Small intestine (tissue), 7 donors: Measurements from ENCODE around the gene HSBP1. TPM values are rescaled to one million over a fixed set of nuclear protein-coding genes. Genes with fewer than 3 reads are reported as not detected.

ENCODE experiments used
- DNase-seq, 2 donors: peaks; one replicate each; pipeline versions ENCODE4 v3.0.0 to v3.0.0-alpha.2; 2013
- FAIRE-seq: peaks from 2 replicates; lab custom pipeline; 2012; peaks lifted over from hg19 to GRCh38; lab: Jason Lieb, UNC
- H3K27ac ChIP-seq, 3 donors: one replicate each; pipeline ENCODE4 v1.5.1; 2013; ENCODE audit warnings: low read length in 2 of 3, mild to moderate bottlenecking in 2 of 3, control low read depth in 1 of 3, inconsistent platforms in 1 of 3, low read depth in 1 of 3, moderate library complexity in 1 of 3
- H3K27me3 ChIP-seq, 3 donors: one replicate each; pipeline ENCODE4 v1.6.1; 2013; ENCODE audit warnings: low read length in 3 of 3, inconsistent platforms in 1 of 3; ENCODE audit not compliant: control insufficient read depth in 3 of 3, insufficient read depth in 3 of 3
- H3K36me3 ChIP-seq, 3 donors: one replicate each; pipeline ENCODE4 v1.6.1; 2013; ENCODE audit warnings: low read length in 3 of 3, inconsistent platforms in 1 of 3, low read depth in 1 of 3, mild to moderate bottlenecking in 1 of 3, moderate library complexity in 1 of 3; ENCODE audit not compliant: control insufficient read depth in 3 of 3, insufficient read depth in 2 of 3
- H3K4me1 ChIP-seq, 3 donors: one replicate each; pipeline ENCODE4 v1.6.1; 2013; ENCODE audit warnings: low read length in 2 of 3, inconsistent platforms in 1 of 3, low read depth in 1 of 3, mild to moderate bottlenecking in 1 of 3, moderate library complexity in 1 of 3; ENCODE audit not compliant: control insufficient read depth in 3 of 3, insufficient read depth in 2 of 3
- H3K4me3 ChIP-seq, 3 donors: one replicate each; pipeline ENCODE4 v1.5.1; 2013; ENCODE audit warnings: low read length in 3 of 3, control low read depth in 1 of 3, inconsistent platforms in 1 of 3, low read depth in 1 of 3, mild to moderate bottlenecking in 1 of 3, moderate library complexity in 1 of 3
- H3K9me3 ChIP-seq, 2 donors: one replicate each; pipeline ENCODE4 v1.6.1; 2013; ENCODE audit warnings: low read depth in 1 of 2, low read length in 1 of 2; ENCODE audit not compliant: control insufficient read depth in 2 of 2, insufficient read depth in 1 of 2
- WGBS, 3 donors: extraction: QIAGEN DNeasy Blood & Tissue Kit; methylation state at CpG; one replicate each; pipeline ENCODE4 v1.1.7; 2013; 5-methylcytosine and 5-hydroxymethylcytosine counted together
- polyA plus RNA-seq, 4 donors: library from polyadenylated mRNA; stranded (reverse) in 3 of 4; unstranded in 1 of 4; fragments of 200-250 nt in 3 of 4; fragments of 120-200 nt in 1 of 4; gene quantifications; one replicate each; pipeline versions ENCODE4 v1.2.1 to v1.2.3, GENCODE V29; 2013
- donor health status: healthy with polysubstance abuse.
- donor health status: control.
- donor health status: control.
- donor health status: Bipolar disorder and iron deficiency.
- donor health status: healthy.

The HSBP1 gene
- polyA plus RNA-seq, 4 donors: 30.5 to 113 (median 44.4) TPM

DNA sequence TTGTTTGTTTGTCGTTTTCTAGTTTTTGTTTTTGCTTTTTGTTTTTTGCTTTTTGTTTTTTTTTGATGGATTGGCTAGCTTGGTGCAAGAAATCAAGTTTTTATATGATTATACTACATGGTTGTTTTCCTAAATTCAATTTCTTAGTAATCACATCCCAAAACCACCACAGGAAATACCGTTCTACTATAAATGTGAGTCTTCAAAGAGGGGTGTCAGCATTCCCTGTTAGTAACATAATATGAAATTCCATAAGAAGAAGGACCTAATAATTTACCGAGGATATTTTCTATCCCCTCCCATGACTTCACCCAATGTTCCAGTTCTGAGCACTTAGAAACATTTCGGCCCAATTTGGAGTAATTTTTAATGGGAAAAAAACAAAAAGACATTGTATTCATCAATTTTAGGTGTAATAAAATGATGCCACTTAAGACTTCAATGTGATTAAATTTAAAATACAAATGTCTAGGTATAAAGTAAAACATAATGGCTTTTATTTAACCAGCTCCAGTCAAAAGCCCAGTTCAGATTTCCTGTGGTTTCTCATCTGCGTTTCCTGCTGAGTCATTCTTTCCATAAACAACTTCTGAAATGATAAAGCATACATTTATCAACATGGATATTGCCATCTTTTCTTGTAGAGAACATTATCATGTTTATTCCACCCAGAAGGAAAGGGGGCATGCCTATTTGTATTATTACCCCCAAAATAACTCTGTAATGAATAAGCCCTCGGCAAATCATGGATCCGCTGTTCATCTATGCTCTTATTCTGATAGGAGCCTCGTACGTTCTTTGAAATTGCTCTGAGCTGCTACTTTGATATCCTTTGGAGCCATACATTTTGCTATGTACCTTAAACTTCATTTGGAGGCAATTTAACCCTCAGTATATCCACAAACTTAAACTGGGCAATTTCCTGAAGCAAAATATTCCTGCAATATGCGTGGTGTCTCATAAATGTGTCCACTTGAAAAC is 28.1 kb downstream of the HSBP1 start:
- H3K9me3 ChIP-seq: peaks cover 0 to 6% of the 10 kb centered on the region in 2 donors
- 56 to 64% (median 58%) methylated on average over 10 of the region's 10 CpGs for WGBS, 3 donors
- H3K4me1 ChIP-seq: peaks cover 0 to 4% (median 0%) of the 10 kb centered on the region in 3 donors
- H3K4me3 ChIP-seq: no peak overlapping the region
- peaks cover 0 to 4% (median 0%) of the 10 kb centered on the region in 3 donors for H3K27me3 ChIP-seq
- no peaks in the 10 kb centered on the region for H3K36me3 ChIP-seq
- DNase-seq (peak in 1 of 2 donors; percentile 23), FAIRE-seq (no peak)
- no peak overlapping the region for H3K27ac ChIP-seq

DNA sequence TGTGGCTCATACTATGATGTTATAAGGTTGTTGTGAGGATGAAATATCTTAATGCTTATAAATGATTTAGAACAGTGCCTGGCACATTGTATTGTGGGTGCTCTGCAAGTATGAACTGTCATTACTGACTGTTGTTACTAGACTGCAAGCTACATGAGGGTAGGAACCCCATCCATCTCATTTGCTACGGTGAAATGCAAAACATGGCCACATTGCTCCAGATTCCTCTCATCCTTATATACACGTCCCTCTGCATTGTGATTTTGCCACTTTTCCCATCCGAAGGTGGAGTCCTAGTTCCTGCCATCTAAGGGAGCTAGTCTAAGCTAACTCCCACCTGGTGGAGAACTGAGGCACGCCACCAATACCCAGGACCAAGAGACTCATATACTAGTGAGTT is 29.8 kb downstream of the HSBP1 start:
- no peak overlapping the region for H3K4me3 ChIP-seq
- no peak overlapping the region for H3K27ac ChIP-seq
- H3K27me3 ChIP-seq: peaks cover 0 to 3% (median 0%) of the 10 kb centered on the region in 3 donors
- WGBS, 3 donors: 85 to 89% (median 88%) methylated on average over 4 of the region's 4 CpGs
- peaks cover 0 to 4% (median 0%) of the 10 kb centered on the region in 3 donors for H3K4me1 ChIP-seq
- no peaks in the 10 kb centered on the region for H3K36me3 ChIP-seq
- DNase-seq (no peak), FAIRE-seq (no peak)
- peaks cover 0 to 6% of the 10 kb centered on the region in 2 donors for H3K9me3 ChIP-seq

DNA sequence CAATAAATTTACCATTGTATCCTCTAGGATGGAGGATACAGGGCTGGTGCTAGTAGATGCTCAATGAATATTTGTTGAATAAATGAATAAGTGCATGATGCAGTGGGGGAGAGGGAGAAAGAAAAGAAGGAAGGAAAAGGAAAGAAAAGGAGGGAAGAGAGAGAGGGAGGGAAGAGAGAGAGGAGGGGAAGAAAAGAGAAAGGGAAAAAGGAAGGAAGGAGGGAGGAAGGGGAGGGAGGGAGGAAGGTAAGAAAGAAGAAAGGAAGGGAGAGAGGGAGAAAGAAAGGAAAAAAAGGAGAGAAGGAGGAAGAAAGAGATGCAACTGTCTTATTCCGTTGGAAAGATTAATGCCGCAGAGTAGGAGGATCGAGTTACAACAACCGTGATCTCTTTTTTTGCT is 30.4 kb downstream of the HSBP1 start:
- DNase-seq (no peak), FAIRE-seq (no peak)
- H3K36me3 ChIP-seq: no peaks in the 10 kb centered on the region
- H3K27me3 ChIP-seq: peaks cover 0 to 3% (median 0%) of the 10 kb centered on the region in 3 donors
- H3K9me3 ChIP-seq: peaks cover 0 to under 1% of the 10 kb centered on the region in 2 donors
- H3K4me1 ChIP-seq: peaks cover 0 to 5% (median 4%) of the 10 kb centered on the region in 3 donors
- H3K27ac ChIP-seq: no peak overlapping the region
- H3K4me3 ChIP-seq: no peak overlapping the region
- WGBS, 3 donors: 80 to 88% (median 83%) methylated on average over 4 of the region's 4 CpGs

DNA sequence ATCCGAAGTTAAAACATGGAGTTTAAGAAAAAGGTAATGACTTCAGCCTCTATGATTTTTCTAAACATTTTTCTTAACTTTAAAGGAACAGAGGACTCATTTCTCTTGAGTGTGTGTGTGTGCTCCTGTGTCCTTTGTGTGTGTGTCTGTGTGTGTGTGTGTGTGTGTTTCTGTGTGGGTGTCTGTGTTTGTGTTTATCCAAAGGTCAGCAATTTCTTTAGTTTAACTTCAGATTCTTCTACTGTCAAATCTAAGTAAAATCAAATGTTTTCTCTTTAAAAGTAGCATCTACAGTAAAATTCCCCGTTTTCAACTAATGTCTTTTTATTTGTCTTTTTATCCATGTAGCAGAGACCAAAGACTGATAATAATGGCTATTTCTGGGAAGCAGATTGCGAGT is 31.8 kb downstream of the HSBP1 start:
- Histone ChIP-seq H3K9me3 (no peaks in the 10 kb centered on the region), H3K27me3 (peaks cover 0 to 3% (median 0%) of the 10 kb centered on the region in 3 donors), H3K27ac (no peak overlapping the region), H3K36me3 (no peaks in the 10 kb centered on the region), H3K4me1 (peaks cover 0 to 8% (median 4%) of the 10 kb centered on the region in 3 donors), H3K4me3 (no peak overlapping the region)
- DNase-seq (no peak), FAIRE-seq (no peak)
- WGBS, 3 donors: 48 to 72% (median 56%) methylated on average over 3 of the region's 3 CpGs

DNA sequence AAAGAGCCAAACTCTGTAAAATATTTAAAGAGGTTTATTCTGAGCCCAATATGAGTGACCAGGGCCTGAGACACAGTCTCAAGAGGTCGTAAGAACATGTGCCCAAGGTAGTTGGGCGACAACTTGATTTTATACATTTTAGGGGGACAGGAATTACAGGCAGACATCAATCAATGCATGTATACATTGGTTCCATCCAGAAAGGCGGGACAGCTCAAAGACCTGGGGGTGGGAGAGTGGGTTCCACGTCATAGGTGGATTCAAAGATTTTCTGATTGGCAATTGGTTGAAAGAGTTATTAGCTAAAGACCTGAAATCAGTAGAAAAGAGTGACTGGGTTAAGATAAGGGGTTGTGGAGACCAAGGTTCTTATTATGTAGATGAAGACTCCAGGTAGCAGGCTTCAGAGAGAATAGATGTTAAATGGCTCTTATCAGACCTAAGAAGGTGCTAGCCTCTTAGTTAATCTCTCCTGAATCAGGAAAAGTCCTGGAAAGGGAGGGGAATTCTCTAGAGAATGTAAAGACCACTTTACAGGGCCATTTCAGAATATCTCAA is 32.4 kb downstream of the HSBP1 start:
- Histone ChIP-seq H3K9me3 (no peaks in the 10 kb centered on the region), H3K27me3 (peaks cover 0 to 3% (median 0%) of the 10 kb centered on the region in 3 donors), H3K36me3 (no peaks in the 10 kb centered on the region), H3K4me1 (peaks cover 0 to 8% (median 4%) of the 10 kb centered on the region in 3 donors), H3K4me3 (no peak overlapping the region), H3K27ac (no peak overlapping the region)
- no peak for DNase-seq
- 62 to 91% (median 81%) methylated on average over 4 of the region's 4 CpGs for WGBS, 3 donors
- no peak for FAIRE-seq

DNA sequence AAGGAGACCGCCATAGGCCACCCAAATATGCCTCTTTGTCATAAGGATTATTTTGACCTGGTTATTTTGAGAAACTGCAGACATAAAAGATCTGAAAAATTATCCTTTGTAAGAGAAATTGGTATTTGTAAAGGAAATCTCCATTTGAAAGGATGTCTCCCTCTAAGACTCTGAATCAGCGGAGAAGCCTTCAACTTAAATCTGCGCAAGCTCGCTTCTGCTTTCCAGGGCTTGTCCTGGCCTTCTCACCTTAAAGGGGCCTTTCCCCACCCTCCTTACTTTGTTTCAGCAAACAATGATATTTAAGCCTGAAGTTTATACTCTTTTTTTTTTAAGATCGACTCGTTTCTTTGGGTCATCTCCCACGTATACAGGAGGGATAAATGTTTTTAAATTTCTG is 34.5 kb downstream of the HSBP1 start:
- Histone ChIP-seq H3K27me3 (peaks cover 0 to 3% (median 0%) of the 10 kb centered on the region in 3 donors), H3K4me3 (no peak overlapping the region), H3K4me1 (peaks cover 0 to 8% (median 0%) of the 10 kb centered on the region in 3 donors), H3K9me3 (no peaks in the 10 kb centered on the region), H3K36me3 (no peaks in the 10 kb centered on the region), H3K27ac (no peak overlapping the region)
- DNase-seq (no peak), FAIRE-seq (no peak)
- WGBS, 3 donors: 71 to 84% (median 83%) methylated on average over 7 of the region's 7 CpGs

DNA sequence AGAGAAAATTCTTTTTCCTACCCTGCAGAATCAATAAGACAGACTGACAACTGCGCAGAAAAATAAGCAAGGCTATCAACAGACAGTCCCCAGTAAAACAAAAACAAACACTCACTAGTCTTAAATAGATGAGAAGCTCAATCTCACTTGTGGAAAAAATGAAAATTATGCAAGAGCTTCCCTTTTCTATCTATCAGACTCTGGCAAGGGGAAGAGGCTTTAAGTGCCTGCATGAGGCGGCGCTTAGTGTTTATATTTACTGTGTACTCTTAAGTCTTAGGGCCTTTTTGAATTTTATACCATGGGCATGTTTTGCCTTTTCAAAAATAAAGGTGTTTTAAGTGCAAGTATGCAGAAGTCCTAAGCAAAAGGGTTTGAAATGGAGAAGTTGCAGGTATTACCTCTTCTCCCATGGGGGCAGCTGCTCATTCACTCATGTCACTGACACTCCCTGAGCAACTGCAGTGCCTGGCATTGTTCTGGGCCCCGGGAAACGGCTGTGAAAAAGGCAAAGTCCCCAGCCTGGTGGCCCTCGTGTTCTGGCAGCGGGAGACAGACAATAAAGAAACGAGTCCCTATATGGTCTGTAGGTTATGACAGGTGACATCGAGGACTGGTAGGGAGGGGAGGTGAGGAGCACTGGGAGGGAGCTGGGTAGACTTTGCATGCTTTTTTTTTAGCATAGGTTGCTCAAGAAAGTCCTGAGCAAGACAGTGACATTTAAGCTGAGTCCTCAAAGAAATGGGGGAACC is 35.2 kb downstream of the HSBP1 start:
- no peaks in the 10 kb centered on the region for H3K9me3 ChIP-seq
- H3K27me3 ChIP-seq: no peaks in the 10 kb centered on the region
- no peak overlapping the region for H3K4me3 ChIP-seq
- peak overlapping the region in 1 of 3 donors; percentile 1 for H3K27ac ChIP-seq
- FAIRE-seq: no peak
- H3K4me1 ChIP-seq: peaks cover 0 to 8% (median 0%) of the 10 kb centered on the region in 3 donors
- peak; percentile 31 to 72 for DNase-seq
- whole genome bisulfite sequencing, 3 donors: 33 to 37% (median 35%) methylated on average over 9 of the region's 9 CpGs
- no peaks in the 10 kb centered on the region for H3K36me3 ChIP-seq

DNA sequence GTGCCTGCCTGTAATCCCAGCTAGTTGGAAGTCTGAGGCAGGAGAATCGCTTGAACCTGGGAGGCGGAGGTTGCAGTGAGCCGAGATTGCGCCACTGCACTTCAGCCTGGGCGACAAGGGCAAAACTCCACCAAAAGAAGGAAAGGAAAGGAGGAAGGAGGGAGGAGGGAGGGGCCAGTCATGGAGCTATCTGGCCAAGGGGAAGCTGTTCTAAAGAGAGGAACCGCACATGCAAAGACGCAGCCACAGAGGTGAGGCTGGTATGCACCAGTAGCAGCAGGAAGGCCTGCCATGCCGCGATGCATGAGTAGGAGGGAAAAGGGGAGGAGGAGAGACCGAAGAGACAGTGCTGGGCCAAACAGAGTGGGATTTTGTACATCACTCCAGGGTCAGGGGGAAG is 35.9 kb downstream of the HSBP1 start:
- Histone ChIP-seq H3K4me1 (peaks cover 0 to 8% (median 0%) of the 10 kb centered on the region in 3 donors), H3K27me3 (no peaks in the 10 kb centered on the region), H3K9me3 (no peaks in the 10 kb centered on the region), H3K27ac (no peak overlapping the region), H3K36me3 (no peaks in the 10 kb centered on the region), H3K4me3 (no peak overlapping the region)
- FAIRE-seq: no peak
- WGBS, 3 donors: 53 to 58% (median 56%) methylated on average over 10 of the region's 10 CpGs
- DNase-seq: no peak
